ENCODE results near the gene DOCK3.
"Not testable (repeated sequence)": the region's sequence is repeated elsewhere in the genome, so short reads cannot be mapped to it uniquely, and the experiment has no call there.

DOCK3 gene

GRCh38 chr3:50850639-50851511 lies 176.1 kb downstream of the DOCK3 start:
- H3K9me3 ChIP-seq (ENCODE audit: control insufficient read depth, low read depth, low read length) = no peaks in the 10 kb centered on the region

GRCh38 chr3:50853936-50854335 lies 179.2 kb downstream of the DOCK3 start:
- Histone ChIP-seq H3K27me3 (ENCODE audit: control insufficient read depth, insufficient read depth, low read length) (no peaks in the 10 kb centered on the region), H3K36me3 (ENCODE audit: control insufficient read depth, low read depth, low read length) (no peaks in the 10 kb centered on the region), H3K9ac (ENCODE audit: low read length) (no peak overlapping the region), H3K9me3 (ENCODE audit: control insufficient read depth, low read depth, low read length) (no peaks in the 10 kb centered on the region), H3K27ac (ENCODE audit: low read length) (no peak overlapping the region), H3K4me1 (ENCODE audit: control insufficient read depth, low read depth, low read length) (peaks cover 5% of the 10 kb centered on the region), H3K4me3 (ENCODE audit: low read length) (no peak overlapping the region)

More at GRCh38 chr3:50850639-50851511, 176.1 kb downstream of the DOCK3 start:
- Histone ChIP-seq H3K4me1 (ENCODE audit: control insufficient read depth, low read depth, low read length) (no peaks in the 10 kb centered on the region), H3K9ac (ENCODE audit: low read length) (no peak overlapping the region), H3K27me3 (ENCODE audit: control insufficient read depth, insufficient read depth, low read length) (no peaks in the 10 kb centered on the region), H3K27ac (ENCODE audit: low read length) (no peak overlapping the region), H3K36me3 (ENCODE audit: control insufficient read depth, low read depth, low read length) (no peaks in the 10 kb centered on the region), H3K4me3 (ENCODE audit: low read length) (no peak overlapping the region)

GRCh38 chr3:50862221-50862620 lies 187.5 kb downstream of the DOCK3 start:
- Histone ChIP-seq H3K27me3 (ENCODE audit: control insufficient read depth, insufficient read depth, low read length) (no peaks in the 10 kb centered on the region), H3K27ac (ENCODE audit: low read length) (no peak overlapping the region), H3K4me1 (ENCODE audit: control insufficient read depth, low read depth, low read length) (peaks cover 7% of the 10 kb centered on the region), H3K4me3 (ENCODE audit: low read length) (no peak overlapping the region), H3K9me3 (ENCODE audit: control insufficient read depth, low read depth, low read length) (no peaks in the 10 kb centered on the region), H3K9ac (ENCODE audit: low read length) (no peak overlapping the region), H3K36me3 (ENCODE audit: control insufficient read depth, low read depth, low read length) (no peaks in the 10 kb centered on the region)

GRCh38 chr3:50873376-50874157 lies 198.8 kb downstream of the DOCK3 start:
- no peaks in the 10 kb centered on the region for H3K9me3 ChIP-seq (ENCODE audit: control insufficient read depth, low read depth, low read length)
- H3K27ac ChIP-seq (ENCODE audit: low read length) = no peak overlapping the region
- H3K9ac ChIP-seq (ENCODE audit: low read length) = no peak overlapping the region
- no peaks in the 10 kb centered on the region for H3K27me3 ChIP-seq (ENCODE audit: control insufficient read depth, insufficient read depth, low read length)
- peaks cover 13% of the 10 kb centered on the region for H3K4me1 ChIP-seq (ENCODE audit: control insufficient read depth, low read depth, low read length)
- no peak overlapping the region for H3K4me3 ChIP-seq (ENCODE audit: low read length)
- H3K36me3 ChIP-seq (ENCODE audit: control insufficient read depth, low read depth, low read length) = no peaks in the 10 kb centered on the region

- peaks cover 13% of the 10 kb centered on the region for H3K4me1 ChIP-seq (ENCODE audit: control insufficient read depth, low read depth, low read length)
- H3K9ac ChIP-seq (ENCODE audit: low read length); H3K27me3 ChIP-seq (ENCODE audit: control insufficient read depth, insufficient read depth, low read length); H3K27ac ChIP-seq (ENCODE audit: low read length); H3K9me3 ChIP-seq (ENCODE audit: control insufficient read depth, low read depth, low read length); H3K36me3 ChIP-seq (ENCODE audit: control insufficient read depth, low read depth, low read length); H3K4me3 ChIP-seq (ENCODE audit: low read length): not testable (repeated sequence)
Measured at GRCh38 chr3:50874876-50875275, 200.1 kb downstream of the DOCK3 start.

- no peaks in the 10 kb centered on the region for H3K36me3 ChIP-seq (ENCODE audit: control insufficient read depth, low read depth, low read length)
- H3K4me3 ChIP-seq (ENCODE audit: low read length) = no peak overlapping the region
- no peaks in the 10 kb centered on the region for H3K9me3 ChIP-seq (ENCODE audit: control insufficient read depth, low read depth, low read length)
- no peaks in the 10 kb centered on the region for H3K27me3 ChIP-seq (ENCODE audit: control insufficient read depth, insufficient read depth, low read length)
- H3K4me1 ChIP-seq (ENCODE audit: control insufficient read depth, low read depth, low read length) = peaks cover 13% of the 10 kb centered on the region
- no peak overlapping the region for H3K27ac ChIP-seq (ENCODE audit: low read length)
- H3K9ac ChIP-seq (ENCODE audit: low read length) = no peak overlapping the region
Measured at GRCh38 chr3:50876947-50877346, 202.2 kb downstream of the DOCK3 start.

GRCh38 chr3:50882733-50883132 lies 208.0 kb downstream of the DOCK3 start:
- not testable (repeated sequence) for H3K4me3 ChIP-seq (ENCODE audit: low read length); H3K9ac ChIP-seq (ENCODE audit: low read length); H3K4me1 ChIP-seq (ENCODE audit: control insufficient read depth, low read depth, low read length); H3K27me3 ChIP-seq (ENCODE audit: control insufficient read depth, insufficient read depth, low read length); H3K27ac ChIP-seq (ENCODE audit: low read length); H3K36me3 ChIP-seq (ENCODE audit: control insufficient read depth, low read depth, low read length); H3K9me3 ChIP-seq (ENCODE audit: control insufficient read depth, low read depth, low read length)

- Histone ChIP-seq H3K9ac (ENCODE audit: low read length) (no peak overlapping the region), H3K4me1 (ENCODE audit: control insufficient read depth, low read depth, low read length) (no peaks in the 10 kb centered on the region), H3K36me3 (ENCODE audit: control insufficient read depth, low read depth, low read length) (no peaks in the 10 kb centered on the region), H3K27me3 (ENCODE audit: control insufficient read depth, insufficient read depth, low read length) (no peaks in the 10 kb centered on the region), H3K27ac (ENCODE audit: low read length) (no peak overlapping the region), H3K4me3 (ENCODE audit: low read length) (no peak overlapping the region), H3K9me3 (ENCODE audit: control insufficient read depth, low read depth, low read length) (no peaks in the 10 kb centered on the region)
Measured at GRCh38 chr3:50883755-50884154, 209.0 kb downstream of the DOCK3 start.

- H3K27ac ChIP-seq (ENCODE audit: low read length) = no peak overlapping the region
- H3K9ac ChIP-seq (ENCODE audit: low read length) = no peak overlapping the region
- no peaks in the 10 kb centered on the region for H3K9me3 ChIP-seq (ENCODE audit: control insufficient read depth, low read depth, low read length)
- no peaks in the 10 kb centered on the region for H3K36me3 ChIP-seq (ENCODE audit: control insufficient read depth, low read depth, low read length)
- no peaks in the 10 kb centered on the region for H3K27me3 ChIP-seq (ENCODE audit: control insufficient read depth, insufficient read depth, low read length)
- peaks cover 5% of the 10 kb centered on the region for H3K4me1 ChIP-seq (ENCODE audit: control insufficient read depth, low read depth, low read length)
- no peak overlapping the region for H3K4me3 ChIP-seq (ENCODE audit: low read length)
Measured at GRCh38 chr3:50885070-50885850, 210.5 kb downstream of the DOCK3 start.

- peak overlapping the region; percentile 21 for H3K4me3 ChIP-seq (ENCODE audit: low read length)
- no peaks in the 10 kb centered on the region for H3K9me3 ChIP-seq (ENCODE audit: control insufficient read depth, low read depth, low read length)
- peaks cover 36% of the 10 kb centered on the region for H3K4me1 ChIP-seq (ENCODE audit: control insufficient read depth, low read depth, low read length)
- H3K36me3 ChIP-seq (ENCODE audit: control insufficient read depth, low read depth, low read length) = no peaks in the 10 kb centered on the region
- peaks cover 8% of the 10 kb centered on the region for H3K27me3 ChIP-seq (ENCODE audit: control insufficient read depth, insufficient read depth, low read length)
- H3K9ac ChIP-seq (ENCODE audit: low read length) = no peak overlapping the region
- no peak overlapping the region for H3K27ac ChIP-seq (ENCODE audit: low read length)
Measured at GRCh38 chr3:50890688-50891344, 216.1 kb downstream of the DOCK3 start.

- H3K9ac ChIP-seq (ENCODE audit: low read length); H3K9me3 ChIP-seq (ENCODE audit: control insufficient read depth, low read depth, low read length); H3K4me1 ChIP-seq (ENCODE audit: control insufficient read depth, low read depth, low read length); H3K4me3 ChIP-seq (ENCODE audit: low read length); H3K36me3 ChIP-seq (ENCODE audit: control insufficient read depth, low read depth, low read length); H3K27me3 ChIP-seq (ENCODE audit: control insufficient read depth, insufficient read depth, low read length); H3K27ac ChIP-seq (ENCODE audit: low read length): not testable (repeated sequence)
Measured at GRCh38 chr3:50901097-50901496, 226.4 kb downstream of the DOCK3 start.
